HG02943 (cell line): ENCODE measurements around the gene SKAP1.
"Not testable (repeated sequence)": the region's sequence is repeated elsewhere in the genome, so short reads cannot be mapped to it uniquely, and the experiment has no call there.

Source experiments
- ATAC-seq: cut with Tn5 transposase; IDR thresholded peaks from one replicate; pipeline ENCODE4 v1.9.1; 2021; ENCODE audit warnings: mild to moderate bottlenecking, low read depth, moderate library complexity; ENCODE audit not compliant: unreplicated experiment

SKAP1 gene

DNA sequence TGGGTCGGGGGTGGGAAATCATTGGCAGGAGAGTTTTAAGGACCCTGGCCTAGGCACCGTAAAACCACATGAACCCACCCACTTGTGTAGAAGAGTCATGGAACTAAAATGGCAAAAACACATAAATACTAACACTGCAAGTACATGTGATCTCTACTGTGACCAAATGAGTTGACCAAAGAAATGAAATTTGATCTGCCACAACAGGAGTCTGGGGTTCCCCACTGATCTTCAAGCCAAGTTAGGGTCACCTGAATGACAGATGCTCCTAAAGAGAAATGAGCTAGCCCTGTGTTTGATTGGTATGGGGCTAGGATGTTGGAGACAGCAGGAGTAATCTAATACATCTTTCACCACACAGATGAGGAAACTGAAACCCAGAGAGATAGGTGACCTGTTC is 21.5 kb upstream of the SKAP1 start:
- no peak for ATAC-seq

DNA sequence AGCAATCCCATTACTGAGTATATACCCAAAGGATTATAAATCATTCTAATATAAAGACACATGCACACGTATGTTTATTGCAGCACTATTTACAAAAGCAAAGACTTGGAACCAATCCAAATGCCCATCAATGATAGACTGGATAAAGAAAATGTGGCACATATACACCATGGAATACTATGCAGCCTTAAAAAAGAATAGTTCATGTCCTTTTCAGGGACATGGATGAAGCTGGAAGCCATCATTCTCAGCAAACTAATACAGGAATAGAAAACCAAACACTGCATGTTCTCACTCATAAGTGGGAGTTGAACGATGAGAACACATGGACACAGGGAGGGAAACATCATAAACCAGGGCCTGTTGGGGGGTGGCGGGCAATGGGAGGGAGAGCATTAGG is 19.3 kb upstream of the SKAP1 start:
- not testable (repeated sequence) for ATAC-seq

DNA sequence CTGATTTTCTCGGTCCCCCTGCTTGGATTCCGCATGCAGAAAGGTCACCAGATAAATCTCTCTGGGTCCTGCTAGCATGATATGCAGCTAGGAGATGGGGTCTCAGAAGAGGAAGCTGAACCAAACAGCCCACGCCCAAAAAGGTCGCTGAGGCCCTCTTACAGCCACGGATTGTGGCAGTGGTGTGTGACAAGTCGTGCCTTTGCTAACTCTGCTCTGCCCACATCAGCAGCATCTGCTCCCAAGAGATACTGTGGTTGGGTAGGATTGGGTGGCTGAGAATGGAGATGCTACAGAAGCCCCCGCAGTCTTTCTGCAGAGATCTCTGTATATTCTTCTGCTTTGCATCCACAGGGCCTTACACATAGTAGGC is 15.2 kb upstream of the SKAP1 start:
- no peak for ATAC-seq

DNA sequence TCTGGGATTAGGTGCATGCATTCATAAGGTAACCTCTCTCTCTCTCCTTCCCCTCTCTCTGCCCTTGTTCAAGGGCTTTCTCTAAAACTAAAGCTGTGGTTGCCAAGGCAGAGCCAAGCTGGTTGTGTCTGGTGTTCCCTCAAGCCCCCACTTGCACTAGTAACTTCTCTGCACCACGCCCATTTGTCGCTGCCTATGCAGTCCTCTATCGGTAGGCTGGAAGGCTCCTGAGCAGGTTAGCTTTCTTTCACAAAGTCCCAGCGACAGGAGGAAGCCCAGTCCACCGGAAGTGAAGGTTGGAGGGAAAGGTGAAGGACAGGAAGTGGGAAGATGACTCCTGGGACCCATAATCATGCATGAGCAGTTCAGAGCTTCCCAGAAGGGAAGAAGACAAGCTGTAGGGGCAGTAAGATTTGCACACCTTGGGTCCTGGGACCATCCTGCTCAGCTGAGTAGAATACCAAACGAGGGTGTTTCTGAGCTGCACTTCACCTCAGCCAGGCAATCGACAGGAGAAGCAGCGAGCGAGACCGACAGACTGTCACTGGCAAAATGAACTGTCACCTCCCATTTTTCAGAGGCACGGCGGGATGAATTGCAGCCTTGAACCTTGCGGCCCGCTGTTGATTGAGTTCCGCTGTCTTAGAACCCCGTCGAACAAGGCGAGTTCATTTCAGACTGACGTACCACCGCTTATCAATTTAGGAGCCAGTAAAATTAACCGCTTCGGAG is 14.7 kb upstream of the SKAP1 start:
- no peak for ATAC-seq

DNA sequence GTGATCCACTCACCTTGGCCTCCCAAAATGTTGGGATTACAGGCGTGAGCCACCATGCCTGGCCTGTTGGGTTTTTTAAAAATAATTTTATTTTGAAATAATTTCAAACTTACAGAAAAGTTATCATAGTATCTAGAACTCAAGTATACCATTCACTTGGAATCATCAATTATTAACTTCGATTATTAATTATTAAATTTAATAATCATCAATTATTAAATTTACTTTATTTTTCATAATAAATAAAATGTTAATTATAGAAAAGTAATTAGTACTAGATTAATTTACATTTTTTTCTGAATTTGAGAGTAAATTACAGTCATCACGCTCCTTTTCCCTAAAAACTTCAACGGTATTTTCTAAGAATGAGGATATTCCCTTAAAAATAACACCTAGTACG is 13.7 kb upstream of the SKAP1 start:
- no peak for ATAC-seq

DNA sequence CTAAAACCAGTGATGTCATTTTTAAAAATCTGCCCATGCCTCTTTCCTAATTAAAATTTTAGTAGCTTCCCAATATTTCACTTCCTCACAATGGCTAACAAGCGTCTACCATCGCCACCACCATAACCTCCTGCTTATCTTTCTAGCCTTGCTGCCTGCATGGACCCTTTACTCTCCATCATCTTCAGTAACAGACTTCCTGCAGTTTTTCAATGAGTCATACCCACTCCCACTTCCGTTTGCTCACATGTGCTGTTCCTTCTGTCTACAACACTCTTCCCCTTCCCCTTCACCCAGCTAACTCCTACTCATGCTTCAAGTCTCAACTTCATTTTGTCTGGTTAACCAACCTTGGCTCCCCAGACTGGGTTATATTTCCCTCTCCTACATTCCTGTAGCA is 12.8 kb upstream of the SKAP1 start:
- no peak for ATAC-seq

DNA sequence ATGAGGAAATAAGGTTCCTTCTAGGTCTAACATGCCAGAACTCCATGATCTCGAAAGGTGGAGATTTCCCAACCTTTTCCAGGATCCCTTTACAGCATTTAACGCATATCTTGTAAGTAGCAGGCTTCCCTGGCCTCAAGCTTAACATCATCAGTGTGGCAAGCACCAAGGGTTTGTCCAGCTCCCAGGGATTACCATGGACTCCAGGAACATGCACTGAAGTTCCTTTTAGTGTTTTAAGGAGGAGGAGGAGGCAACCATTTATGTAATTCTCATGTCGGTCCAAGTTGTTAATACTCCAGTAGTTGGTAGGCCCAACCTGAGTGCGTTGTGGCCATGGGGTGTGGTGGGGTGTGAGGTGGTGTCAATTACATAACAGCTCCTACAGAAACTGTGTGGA is 11.8 kb upstream of the SKAP1 start:
- no peak for ATAC-seq

DNA sequence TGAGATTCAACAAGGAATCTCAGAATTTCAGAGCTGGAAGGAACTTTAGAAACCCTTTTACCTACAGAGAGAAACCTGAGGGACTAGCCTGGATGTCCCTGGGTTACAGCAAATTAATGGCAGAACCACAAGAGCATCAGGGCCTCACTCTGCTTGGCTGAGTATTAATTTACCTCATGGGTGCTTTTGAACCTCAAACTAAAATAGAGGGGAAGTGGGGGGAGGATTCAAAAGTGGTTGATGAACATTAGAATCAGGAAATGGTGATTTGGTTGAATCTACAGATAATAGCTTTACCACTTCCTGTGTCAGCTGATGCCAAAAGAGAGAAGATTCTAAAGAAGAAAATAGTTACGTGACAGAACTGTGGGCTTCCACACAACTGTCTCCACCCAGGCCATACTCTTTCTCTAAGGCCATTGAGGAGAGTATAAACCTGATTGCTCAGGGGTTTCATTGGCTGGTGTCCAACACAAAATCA is 11.3 kb upstream of the SKAP1 start:
- no peak for ATAC-seq

DNA sequence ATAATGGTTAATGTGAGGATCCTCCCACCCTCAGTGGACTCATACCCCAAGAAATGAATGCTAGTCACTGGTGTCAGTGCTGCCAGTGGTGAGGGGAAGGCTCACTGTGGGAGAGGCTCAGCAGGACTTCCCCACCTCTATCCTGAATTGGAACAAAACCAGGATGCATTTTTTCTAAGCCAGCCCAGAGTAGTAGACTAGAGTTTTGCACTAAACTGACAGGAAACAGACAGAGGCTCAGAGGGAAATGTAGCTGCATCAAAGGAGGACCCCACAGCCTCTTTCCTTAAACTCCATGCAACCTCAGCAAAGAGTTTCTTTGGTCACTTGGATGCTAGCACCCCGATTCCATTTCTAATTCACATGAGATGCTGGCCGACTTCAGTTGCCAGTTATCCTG is 10.7 kb upstream of the SKAP1 start:
- ATAC-seq: no peak

DNA sequence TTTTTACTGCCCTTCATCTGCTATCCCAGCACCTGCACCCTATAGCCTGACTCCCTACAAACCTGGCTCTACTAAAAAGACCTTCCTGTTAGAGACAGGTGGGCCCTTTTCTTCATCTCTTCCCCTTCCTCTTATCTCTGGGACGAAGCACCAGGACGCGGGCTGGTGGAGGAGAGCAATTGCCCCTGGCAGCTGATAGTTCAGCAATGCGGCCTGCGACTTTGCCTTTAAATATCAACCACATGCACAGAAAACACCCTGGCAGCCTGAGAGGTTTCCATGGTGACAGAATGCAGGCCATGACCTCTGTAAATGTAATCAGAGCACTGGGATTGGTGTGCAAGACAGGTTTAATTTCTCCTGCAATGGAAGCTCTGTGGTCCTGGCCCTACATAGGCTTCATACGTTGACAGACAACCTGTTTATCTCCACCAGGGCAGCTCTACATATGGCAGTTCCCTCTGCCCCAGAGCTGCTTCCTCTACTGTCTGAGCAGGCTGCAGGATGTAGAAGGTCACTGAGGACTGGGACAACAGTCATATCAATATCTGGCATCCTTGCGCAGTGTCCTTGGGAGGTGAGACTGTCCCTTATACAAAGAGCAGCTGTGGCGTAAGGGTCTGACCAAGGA is 10.0 kb upstream of the SKAP1 start:
- no peak for ATAC-seq

DNA sequence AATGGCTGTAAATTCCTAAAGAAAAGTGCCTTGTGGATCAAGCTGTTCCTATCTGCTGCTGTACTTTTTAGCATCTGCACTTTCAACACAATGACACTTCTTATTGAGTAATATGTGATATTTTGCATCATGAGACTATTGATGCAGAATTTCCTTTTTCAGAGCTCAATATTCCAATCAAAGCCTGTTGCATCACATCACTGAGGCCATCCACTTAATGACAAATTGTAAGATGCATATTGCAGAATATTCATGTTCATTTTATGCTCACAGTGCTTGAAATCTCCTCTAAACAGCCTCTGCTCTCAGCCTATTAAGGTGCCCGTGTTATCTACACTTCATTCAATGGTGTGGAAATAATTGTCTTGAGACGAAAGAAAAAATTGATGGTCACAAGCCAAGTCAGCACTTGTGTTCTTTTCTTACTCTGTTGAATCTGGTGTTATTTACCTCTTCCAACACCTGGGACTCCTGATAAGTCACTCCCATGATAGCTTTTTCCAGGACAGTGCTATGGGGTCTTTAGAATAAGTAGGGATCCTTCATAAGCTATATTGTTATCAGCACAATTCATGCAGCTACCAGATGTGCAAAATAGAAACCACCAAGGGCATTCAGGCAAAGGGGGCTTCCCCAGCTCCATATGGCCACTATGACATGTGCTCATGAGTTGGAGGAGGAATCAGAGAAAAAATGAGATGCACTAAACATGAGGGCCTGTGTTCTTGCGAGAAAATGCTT is 9.3 kb upstream of the SKAP1 start:
- ATAC-seq: no peak

DNA sequence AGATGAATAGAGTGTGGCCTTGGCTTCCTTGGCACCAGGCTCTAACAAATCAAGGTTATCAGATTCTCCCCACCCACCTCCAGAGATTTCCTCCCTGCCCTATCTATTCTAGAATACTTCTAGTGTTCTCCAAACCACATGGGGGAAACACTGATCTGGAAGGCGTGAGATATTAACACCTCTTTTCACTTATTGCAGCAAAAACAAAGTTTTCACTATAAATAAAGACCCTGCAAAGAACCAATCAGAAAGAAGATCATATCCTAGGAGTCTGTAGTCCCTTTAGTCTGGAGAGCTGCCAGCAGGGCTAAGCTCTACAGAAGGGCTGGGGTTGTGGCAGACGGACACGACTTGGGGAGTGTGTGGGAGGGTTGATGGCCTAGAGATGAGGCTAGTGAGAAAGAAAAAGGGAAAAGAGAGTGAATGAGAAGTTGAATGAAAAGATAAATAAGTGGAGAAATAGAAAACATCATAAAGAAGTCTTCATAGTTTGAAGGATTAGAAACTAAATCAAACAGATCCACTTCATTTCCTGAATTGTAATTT is 8.6 kb upstream of the SKAP1 start:
- ATAC-seq: no peak

DNA sequence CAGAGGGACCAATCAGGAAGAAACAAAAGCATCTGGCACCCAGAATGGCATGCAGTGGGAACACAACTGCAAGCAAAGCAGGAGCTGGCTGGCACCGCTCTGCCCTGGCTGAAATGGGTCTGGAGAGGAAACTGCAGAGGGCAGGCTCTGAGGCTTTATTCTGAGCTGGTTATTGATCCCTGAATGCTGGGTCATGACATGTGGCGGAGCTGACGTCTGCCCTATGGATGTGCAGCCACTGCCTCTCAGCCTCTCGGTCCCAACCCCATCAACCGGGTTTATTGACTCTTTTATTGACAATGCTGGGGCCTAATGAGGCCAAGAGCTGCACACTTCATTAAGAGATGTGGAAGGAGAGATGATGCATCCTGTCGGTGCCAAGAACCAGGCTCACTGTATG is 3.9 kb upstream of the SKAP1 start:
- ATAC-seq: no peak

DNA sequence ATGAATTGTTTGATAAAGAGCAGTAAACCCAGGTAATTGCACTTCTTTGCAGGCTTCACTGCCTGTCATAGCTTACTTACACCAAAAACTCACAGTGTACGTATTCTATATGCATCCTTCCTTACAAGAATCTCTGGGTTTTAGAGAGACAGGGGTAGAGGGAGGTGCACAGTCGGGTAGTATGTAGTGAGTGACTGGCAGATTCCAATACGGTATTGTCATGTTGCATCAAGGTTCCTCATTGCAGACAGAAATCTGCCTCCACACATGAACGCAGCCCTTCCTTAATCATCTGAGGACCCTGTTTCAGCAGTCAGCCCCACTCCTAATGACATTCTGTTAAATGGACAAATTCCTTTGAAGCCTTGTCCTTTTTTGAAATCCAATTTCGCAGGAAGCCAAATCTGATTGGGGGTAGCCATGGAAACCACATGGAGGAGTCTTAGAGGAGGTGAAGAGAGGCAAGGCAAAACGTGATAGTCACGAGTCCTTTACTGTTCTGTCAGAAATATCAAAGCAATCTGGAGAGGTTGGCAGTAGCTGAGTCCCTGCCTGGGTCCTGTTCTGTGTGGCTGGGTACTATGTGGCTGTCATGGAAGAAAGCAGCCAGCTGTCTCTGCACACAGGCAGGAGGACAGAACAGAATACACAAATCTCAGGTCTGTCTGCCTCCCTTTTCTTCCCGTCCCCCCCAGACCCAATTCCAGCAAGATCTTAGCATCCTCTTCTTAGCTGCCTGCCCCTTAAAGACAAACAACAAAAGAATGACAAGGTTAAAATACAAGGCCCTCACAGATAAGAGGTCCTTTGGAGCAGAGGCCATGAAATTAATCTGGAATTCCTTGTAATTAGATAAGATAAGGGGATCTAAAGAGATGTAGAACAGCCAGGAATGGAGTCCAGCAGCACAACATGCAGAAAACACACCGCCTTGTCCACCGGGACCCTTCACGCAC is 3.1 kb upstream of the SKAP1 start:
- no peak for ATAC-seq

DNA sequence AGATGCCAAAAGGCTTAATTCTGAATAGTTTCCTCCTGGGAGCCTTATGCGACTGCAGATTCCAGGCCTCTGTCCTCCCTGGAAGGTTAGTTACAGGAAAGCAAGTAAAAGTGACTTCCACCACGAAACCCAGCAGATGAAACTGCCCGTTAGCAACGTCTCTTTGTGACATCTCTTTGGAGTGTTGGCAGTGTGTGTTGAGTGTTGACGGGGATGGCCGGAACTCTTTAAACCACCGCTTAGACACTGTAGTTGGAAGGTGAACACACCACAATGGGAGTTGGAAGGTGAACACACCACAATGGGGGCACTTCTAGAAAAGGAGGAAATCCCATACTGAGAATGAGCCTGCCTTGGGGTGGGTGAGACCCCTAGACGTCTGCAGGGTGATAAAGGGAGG is 858 bp downstream of the SKAP1 start:
- no peak for ATAC-seq

DNA sequence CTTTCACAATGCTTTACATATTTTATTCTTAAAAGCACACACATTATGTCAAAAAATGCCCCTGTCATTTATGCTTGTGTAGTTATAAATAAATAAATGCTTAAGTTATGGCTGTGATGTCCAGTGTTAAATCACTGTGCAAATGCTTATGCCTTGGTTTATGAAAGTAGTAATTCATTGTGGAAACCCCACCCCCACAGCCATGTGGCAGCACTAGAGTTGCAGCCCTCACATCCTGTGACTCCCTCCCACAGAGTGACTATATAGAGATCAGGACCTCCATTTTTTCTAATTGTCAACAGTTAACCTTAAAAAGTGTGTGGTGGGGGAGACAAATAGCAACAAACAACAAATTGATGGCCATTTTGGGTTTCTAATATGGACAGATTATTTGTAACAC is 2.4 kb downstream of the SKAP1 start:
- no peak for ATAC-seq

DNA sequence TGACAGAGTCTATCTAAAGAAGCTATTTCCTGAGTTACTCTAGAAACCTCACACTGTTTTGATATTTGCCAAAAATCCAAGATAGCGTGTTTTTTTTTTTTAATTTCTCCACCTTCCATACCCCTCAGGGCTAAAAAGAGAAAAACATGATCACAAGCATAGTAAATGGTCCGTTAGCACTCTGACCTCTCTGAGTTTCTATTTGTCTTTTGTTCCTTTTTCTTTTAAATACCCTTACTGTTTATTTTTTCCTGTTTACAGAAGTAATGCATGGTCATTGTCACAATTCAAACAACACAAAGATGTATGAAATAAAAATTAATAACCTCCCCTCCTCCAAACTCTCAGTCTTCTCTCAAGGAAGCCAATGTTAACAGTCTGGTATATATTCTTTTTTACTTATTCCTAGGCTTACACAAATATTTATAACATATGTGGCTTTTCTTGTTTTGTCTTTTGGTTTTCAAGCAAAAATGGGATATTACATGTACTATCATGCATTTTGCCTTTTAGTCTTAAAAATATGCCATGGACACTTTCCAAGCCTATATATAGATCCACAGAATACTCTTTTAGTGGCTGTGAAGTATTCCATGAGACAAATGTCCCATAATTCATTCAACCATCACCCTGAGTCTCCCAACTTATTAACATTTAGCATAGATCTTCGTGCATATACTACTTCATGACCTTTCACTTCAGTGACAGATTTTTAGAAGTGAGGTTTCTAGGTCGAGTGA is 3.1 kb downstream of the SKAP1 start:
- ATAC-seq: no peak

DNA sequence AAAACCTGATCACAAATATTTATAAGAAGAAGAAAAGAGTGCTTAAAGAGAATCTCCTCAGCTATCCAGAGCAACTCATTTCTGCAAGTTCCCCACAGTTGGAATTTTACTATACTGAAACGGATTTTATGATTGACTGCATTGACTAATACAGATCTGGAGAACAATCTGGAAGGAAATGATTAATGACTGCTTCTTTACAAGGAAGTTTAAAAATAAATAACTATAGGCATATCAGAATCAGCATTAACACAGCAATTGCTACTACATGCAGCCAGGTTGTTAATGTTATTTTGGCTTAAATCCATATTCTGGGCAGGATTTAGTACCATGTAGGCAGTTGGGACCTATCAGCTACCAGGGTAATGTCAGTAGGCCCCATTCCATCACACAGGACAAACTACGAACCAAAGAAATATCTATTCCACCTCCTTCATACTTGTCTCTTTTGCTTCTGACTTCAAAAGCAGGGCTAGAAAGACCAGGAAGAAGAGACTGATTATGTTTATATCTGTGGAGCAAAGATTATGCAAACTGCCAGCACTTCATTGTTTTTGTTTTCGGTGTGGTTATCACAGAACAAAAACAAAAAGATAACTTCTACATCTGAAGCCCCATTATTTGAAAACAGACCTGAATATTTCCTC is 3.9 kb downstream of the SKAP1 start:
- no peak for ATAC-seq

DNA sequence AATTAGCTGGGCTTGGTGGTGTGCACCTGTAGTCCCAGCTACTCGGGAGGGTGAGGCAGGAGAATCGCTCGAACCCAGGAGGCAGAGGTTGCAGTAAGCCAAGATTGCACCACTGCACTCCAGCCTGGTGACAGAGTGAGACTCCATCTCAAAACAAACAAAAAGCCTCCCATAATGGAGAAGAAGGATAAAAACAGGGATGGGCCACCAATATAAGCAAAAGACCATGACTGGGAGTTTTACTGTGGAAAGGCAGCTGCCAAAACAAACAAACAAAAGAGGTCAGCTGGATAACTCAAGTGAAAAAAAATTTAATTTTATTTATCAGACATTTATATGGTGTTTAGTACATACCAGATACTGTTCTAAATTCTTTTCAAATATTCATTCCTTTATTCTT is 8.0 kb downstream of the SKAP1 start:
- not testable (repeated sequence) for ATAC-seq
